HCT116 (cell line): Measurements from ENCODE around the gene NOL4L. TPM values are rescaled to one million over a fixed set of nuclear protein-coding genes. Genes with fewer than 3 reads are reported as not detected.
A peak's percentile ranks its signal among the peaks of the same experiment; 100 is the strongest.

Experiments
- ATAC-seq: fragments of 200-7000 bp; cut with Tn5 transposase; 2 replicates; pipeline ENCODE4 v1.9.1; 2020; ENCODE audit warnings: mild to moderate bottlenecking, moderate library complexity
- BruUV-seq: library from RNA; stranded (reverse); fragments of 400-500 nt; replicated peaks from 2 replicates; lab custom pipeline; 2021; lab: Mats Ljungman, UMichigan
- CTCF ChIA-PET: fragments of 300-600 bp; sonication (Branson Sonifier 250); formaldehyde crosslinking; loops from one replicate; lab custom pipeline; 2021; ENCODE audit warnings: antibody characterized with exemption; lab: Charles Lee
- POLR2A ChIA-PET: fragments of 300-600, 350-600 bp; sonication (Branson Sonifier 250); formaldehyde crosslinking; loops from one replicate; lab custom pipeline; 2021; ENCODE audit warnings: antibody characterized with exemption; lab: Charles Lee
- RAD21 ChIA-PET, 2 experiments: fragments of 300-600 bp; sonication (Branson Sonifier 250); formaldehyde crosslinking; loops; one replicate each; lab custom pipeline; 2023; ENCODE audit warnings: low total read pairs in 2 of 2; ENCODE audit not compliant: uncharacterized antibody in 2 of 2, unreplicated experiment in 2 of 2, low non-redundant PET in 1 of 2; lab: Charles Lee
- DNase-seq: peaks from one replicate; pipeline ENCODE4 v3.0.0-alpha.2; 2010; ENCODE audit warnings: low read depth, low spot score
- H2AFZ ChIP-seq: fragments of 200-600 bp; shearing (Covaris generic), sonication (generic); 2 replicates; pipeline ENCODE4 v1.6.1; 2017; ENCODE audit warnings: low read depth, mixed run types, mixed read lengths, antibody characterized with exemption, low read length; ENCODE audit not compliant: poor library complexity, severe bottlenecking
- H3K27ac ChIP-seq: 2 replicates; pipeline ENCODE4 v1.5.1; 2012; ENCODE audit warnings: low read depth, low read length
- H3K27me3 ChIP-seq: fragments of 200-600 bp; sonication (generic); 2 replicates; pipeline ENCODE4 v1.6.1; 2016; ENCODE audit warnings: mixed run types, low read length, mixed read lengths; ENCODE audit not compliant: insufficient read depth
- H3K36me3 ChIP-seq, 2 experiments: fragments of 200-500 bp in 1 of 2; fragments of 200-600 bp in 1 of 2; sonication (Bioruptor generic) in 1 of 2; sonication (generic) in 1 of 2; 2 replicates each; pipeline versions ENCODE4 v1.5.1 to v1.6.1; 2014 to 2016; ENCODE audit warnings: low read length in 2 of 2, inconsistent platforms in 1 of 2, mixed read lengths in 1 of 2, mixed run types in 1 of 2; ENCODE audit not compliant: insufficient read depth in 2 of 2, control insufficient read depth in 1 of 2
- H3K4me1 ChIP-seq, 2 experiments: fragments of 200-600 bp in 1 of 2; sonication (generic) in 1 of 2; 2 replicates each; pipeline versions ENCODE4 v1.5.1 to v1.6.1; 2012 to 2017; ENCODE audit warnings: low read length in 2 of 2, inconsistent platforms in 1 of 2, mild to moderate bottlenecking in 1 of 2, mixed read lengths in 1 of 2, mixed run types in 1 of 2, moderate library complexity in 1 of 2; ENCODE audit not compliant: insufficient read depth in 2 of 2, control insufficient read depth in 1 of 2
- H3K4me2 ChIP-seq: fragments of 200-600 bp; sonication (generic); 2 replicates; pipeline ENCODE4 v1.6.1; 2017; ENCODE audit warnings: mixed run types, low read length, mixed read lengths
- H3K4me3 ChIP-seq, 2 experiments: fragments of 200-600 bp in 1 of 2; sonication (generic) in 1 of 2; replicated peaks in 1 of 2; 2 replicates each; pipeline ENCODE4 v1.5.1; 2011 to 2016; ENCODE audit warnings: low read length in 2 of 2, control low read depth in 1 of 2, low read depth in 1 of 2, mild to moderate bottlenecking in 1 of 2, mixed read lengths in 1 of 2, mixed run types in 1 of 2
- H3K79me2 ChIP-seq: fragments of 200-600 bp; sonication (generic); 2 replicates; pipeline ENCODE4 v1.6.1; 2017; ENCODE audit warnings: mild to moderate bottlenecking, mixed run types, low read length, moderate library complexity, mixed read lengths; ENCODE audit not compliant: insufficient read depth
- H3K9ac ChIP-seq: fragments of 200-600 bp; sonication (generic); 2 replicates; pipeline ENCODE4 v1.6.1; 2016; ENCODE audit warnings: low read length, mixed read lengths
- H3K9me2 ChIP-seq: fragments of 200-600 bp; sonication (generic), shearing (Covaris generic); 2 replicates; pipeline ENCODE4 v1.6.1; 2017; ENCODE audit warnings: mixed run types, mild to moderate bottlenecking, moderate library complexity; ENCODE audit not compliant: insufficient read depth
- H3K9me3 ChIP-seq, 2 experiments: fragments of 200-500 bp in 1 of 2; fragments of 200-600 bp in 1 of 2; sonication (Bioruptor generic) in 1 of 2; sonication (generic) in 1 of 2; 2 replicates each; pipeline ENCODE4 v1.6.1; 2014 to 2017; ENCODE audit warnings: low read length in 2 of 2, mixed read lengths in 2 of 2, inconsistent platforms in 1 of 2, low read depth in 1 of 2, mild to moderate bottlenecking in 1 of 2, mixed run types in 1 of 2, moderate library complexity in 1 of 2; ENCODE audit not compliant: control insufficient read depth in 1 of 2, insufficient read depth in 1 of 2
- H4K20me1 ChIP-seq: fragments of 200-600 bp; sonication (generic), shearing (Covaris generic); 2 replicates; pipeline ENCODE4 v1.6.1; 2017; ENCODE audit warnings: mixed run types, mild to moderate bottlenecking, moderate library complexity; ENCODE audit not compliant: insufficient read depth
- ELF1 ChIP-seq: IDR thresholded peaks from 2 replicates; pipeline ENCODE4 v1.6.1; 2012; ENCODE audit warnings: low read depth, borderline replicate concordance
- EZH2 ChIP-seq: fragments of 200-600 bp; sonication (generic); IDR thresholded peaks from 2 replicates; pipeline ENCODE4 v1.6.1; 2017; ENCODE audit warnings: antibody characterized with exemption, mixed run types
- FOSL1 ChIP-seq: IDR thresholded peaks from 2 replicates; pipeline ENCODE4 v1.6.1; 2012; ENCODE audit warnings: low read depth
- POLR2AphosphoS5 ChIP-seq: IDR thresholded peaks from 2 replicates; pipeline ENCODE4 v1.6.1; 2011; ENCODE audit warnings: mild to moderate bottlenecking, low read depth, low read length, moderate library complexity
- RAD21 ChIP-seq: IDR thresholded peaks from 2 replicates; pipeline ENCODE4 v1.6.1; 2012; ENCODE audit warnings: low read depth, mild to moderate bottlenecking
- SP1 ChIP-seq: IDR thresholded peaks from 2 replicates; pipeline ENCODE4 v1.6.1; 2012; ENCODE audit warnings: low read depth
- TCF7L2 ChIP-seq: IDR thresholded peaks from 2 replicates; pipeline ENCODE4 v1.7.0; 2011; ENCODE audit warnings: borderline replicate concordance, inconsistent platforms; ENCODE audit not compliant: insufficient read depth, insufficient read length; ENCODE audit errors: extremely low read depth
- ZFX ChIP-seq: fragments of 450-650 bp; IDR thresholded peaks from 2 replicates; pipeline ENCODE4 v1.6.1; 2017
- intact Hi-C: fragments of 100-400 bp; cut with micrococcal nuclease; formaldehyde crosslinking; loops from 2 replicates; pipeline ENCODE4 v1.10.0; 2022
- total RNA-seq: library from RNA; stranded (reverse); gene quantifications from one replicate; pipeline ENCODE4 v1.2.1, GENCODE V29; 2021; ENCODE audit not compliant: unreplicated experiment
- TF ChIP-seq, protein P1 (sequence below), 3 experiments: fragments of 200-600 bp in 1 of 3; sonication (generic) in 1 of 3; IDR thresholded peaks in 2 of 3; conservative IDR thresholded peaks in 1 of 3; 2 replicates each; pipeline ENCODE4 v1.5.1; 2012 to 2017; ENCODE audit warnings: low read depth in 2 of 3, low read length in 2 of 3, antibody characterized with exemption in 1 of 3, borderline replicate concordance in 1 of 3, control low read depth in 1 of 3, mild to moderate bottlenecking in 1 of 3, mixed read lengths in 1 of 3, mixed run types in 1 of 3, moderate library complexity in 1 of 3; ENCODE audit not compliant: insufficient read depth in 1 of 3
- TF ChIP-seq, protein P2 (sequence below): IDR thresholded peaks from 2 replicates; pipeline ENCODE4 v1.6.1; 2012; ENCODE audit warnings: low read depth

NOL4L gene
- total RNA-seq, 1 experiment from 2014 or later = 5.9 TPM

DNA sequence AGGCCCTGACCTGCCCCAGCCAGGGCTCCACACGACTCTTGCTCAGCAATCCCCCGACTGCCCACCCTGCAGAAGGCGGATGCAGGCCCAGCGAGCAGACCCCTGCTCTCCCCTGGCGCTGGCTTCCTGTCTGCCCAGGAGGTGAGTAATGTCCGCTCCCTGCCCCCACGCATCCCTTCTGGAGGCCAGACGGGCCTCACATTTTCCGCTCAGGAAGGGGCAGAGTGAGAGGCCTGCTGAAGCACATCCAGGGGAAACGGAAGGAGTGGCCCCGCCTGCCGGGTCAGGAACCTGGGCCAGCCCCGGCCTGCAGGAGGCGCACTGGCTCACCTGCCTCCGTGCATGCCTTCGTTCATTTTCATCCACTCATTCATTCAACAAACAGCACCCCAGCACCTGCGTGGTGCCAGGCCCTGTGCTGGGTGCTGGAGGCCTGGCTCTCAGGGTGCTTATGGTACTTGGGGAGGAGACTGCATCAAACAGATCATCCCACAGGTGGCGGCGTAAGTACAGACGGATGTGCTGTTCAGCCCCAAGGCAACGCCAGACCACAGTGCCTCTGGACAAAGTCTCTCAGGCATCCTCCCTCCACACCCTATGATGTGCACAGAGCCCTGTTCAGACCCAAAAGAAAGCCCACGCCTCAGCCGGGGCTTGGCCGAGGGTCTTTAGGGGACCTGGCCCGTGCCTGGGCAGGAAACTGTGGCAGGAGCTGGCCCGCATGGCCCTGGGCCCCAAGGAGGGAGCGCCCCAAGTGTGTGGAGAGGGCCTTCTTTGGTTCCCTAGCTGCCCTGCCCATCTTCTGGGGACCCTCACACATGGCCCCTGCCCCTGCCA is 114.9 kb downstream of the NOL4L start:
- Histone ChIP-seq H3K27ac (no peak overlapping the region), H2AFZ (no peak overlapping the region), H3K4me3 (no peak overlapping the region), H3K27me3 (no peaks in the 10 kb centered on the region), H4K20me1 (no peaks in the 10 kb centered on the region), H3K4me2 (no peak overlapping the region), H3K4me1 (peaks cover 0 to under 1% of the 10 kb centered on the region in 2 experiments; a peak in 1 of 4 replicates), H3K9me3 (no peaks in the 10 kb centered on the region), H3K9ac (no peak overlapping the region), H3K9me2 (no peaks in the 10 kb centered on the region), H3K79me2 (no peaks in the 10 kb centered on the region)
- intact Hi-C loops = no loop called here
- ChIA-PET RAD21 (no interaction called here), POLR2A (no interaction called here), CTCF (no interaction called here)
- no TSS peak for BruUV-seq
- peak; percentile 91 for ATAC-seq
- TF ChIP-seq TCF7L2 = no peak
- TF ChIP-seq RAD21 = peak; percentile 46
- TF ChIP-seq, protein P1, sequence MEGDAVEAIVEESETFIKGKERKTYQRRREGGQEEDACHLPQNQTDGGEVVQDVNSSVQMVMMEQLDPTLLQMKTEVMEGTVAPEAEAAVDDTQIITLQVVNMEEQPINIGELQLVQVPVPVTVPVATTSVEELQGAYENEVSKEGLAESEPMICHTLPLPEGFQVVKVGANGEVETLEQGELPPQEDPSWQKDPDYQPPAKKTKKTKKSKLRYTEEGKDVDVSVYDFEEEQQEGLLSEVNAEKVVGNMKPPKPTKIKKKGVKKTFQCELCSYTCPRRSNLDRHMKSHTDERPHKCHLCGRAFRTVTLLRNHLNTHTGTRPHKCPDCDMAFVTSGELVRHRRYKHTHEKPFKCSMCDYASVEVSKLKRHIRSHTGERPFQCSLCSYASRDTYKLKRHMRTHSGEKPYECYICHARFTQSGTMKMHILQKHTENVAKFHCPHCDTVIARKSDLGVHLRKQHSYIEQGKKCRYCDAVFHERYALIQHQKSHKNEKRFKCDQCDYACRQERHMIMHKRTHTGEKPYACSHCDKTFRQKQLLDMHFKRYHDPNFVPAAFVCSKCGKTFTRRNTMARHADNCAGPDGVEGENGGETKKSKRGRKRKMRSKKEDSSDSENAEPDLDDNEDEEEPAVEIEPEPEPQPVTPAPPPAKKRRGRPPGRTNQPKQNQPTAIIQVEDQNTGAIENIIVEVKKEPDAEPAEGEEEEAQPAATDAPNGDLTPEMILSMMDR (IDR thresholded peaks at IDR 0.05 in 2 of 3, conservative IDR thresholded peaks at IDR 0.05 in 1 of 3; ENCODE audit: borderline replicate concordance in 1 of 3, insufficient read depth in 1 of 3, low read depth in 2 of 3, low read length in 2 of 3) = peak; percentile 19 to 50 (median 43); a peak in 4 of 6 replicates
- TF ChIP-seq, all 23 proteins: peak for 2
- DNase-seq = peak; percentile 16
- H3K36me3 ChIP-seq = no peaks in the 10 kb centered on the region

DNA sequence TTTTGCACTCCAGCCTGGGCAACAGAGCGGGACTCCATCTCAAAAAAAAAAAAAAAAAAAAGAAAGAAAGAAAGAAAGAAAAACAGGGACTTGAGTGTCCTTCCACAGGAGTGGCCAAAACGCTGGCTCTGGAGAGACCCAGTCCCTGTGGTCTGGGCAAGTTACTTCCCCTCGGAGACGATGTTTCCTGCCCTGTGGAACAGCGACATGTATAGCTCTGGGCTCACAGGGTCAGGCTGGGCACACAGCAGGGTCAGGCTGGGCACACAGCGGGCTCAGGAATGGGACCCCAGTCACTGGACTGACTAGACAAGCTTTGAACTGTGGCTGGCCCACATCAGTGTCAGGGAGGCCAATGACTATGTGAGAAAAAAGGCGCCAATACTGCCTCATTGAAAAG is 116.3 kb downstream of the NOL4L start:
- H3K4me2 ChIP-seq = no peak overlapping the region
- H3K9me3 ChIP-seq = no peaks in the 10 kb centered on the region
- H2AFZ ChIP-seq = no peak overlapping the region
- H3K27me3 ChIP-seq = no peaks in the 10 kb centered on the region
- H3K4me3 ChIP-seq = no peak overlapping the region
- ATAC-seq = no peak
- no peaks in the 10 kb centered on the region for H4K20me1 ChIP-seq
- no peaks in the 10 kb centered on the region for H3K79me2 ChIP-seq
- BruUV-seq = no TSS peak
- intact Hi-C loops = no loop called here
- no peak overlapping the region for H3K9ac ChIP-seq
- H3K36me3 ChIP-seq = no peaks in the 10 kb centered on the region
- POLR2A ChIA-PET = no interaction called here
- RAD21 ChIA-PET = no interaction called here
- DNase-seq = no peak
- CTCF ChIA-PET = no interaction called here
- no peak overlapping the region for H3K27ac ChIP-seq
- no peaks in the 10 kb centered on the region for H3K9me2 ChIP-seq
- H3K4me1 ChIP-seq = no peaks in the 10 kb centered on the region
- TF ChIP-seq POLR2AphosphoS5 (no peak), EZH2 (no peak), SP1 (no peak), FOSL1 (no peak), ZFX (no peak), ELF1 (no peak)
- TF ChIP-seq, protein P2, sequence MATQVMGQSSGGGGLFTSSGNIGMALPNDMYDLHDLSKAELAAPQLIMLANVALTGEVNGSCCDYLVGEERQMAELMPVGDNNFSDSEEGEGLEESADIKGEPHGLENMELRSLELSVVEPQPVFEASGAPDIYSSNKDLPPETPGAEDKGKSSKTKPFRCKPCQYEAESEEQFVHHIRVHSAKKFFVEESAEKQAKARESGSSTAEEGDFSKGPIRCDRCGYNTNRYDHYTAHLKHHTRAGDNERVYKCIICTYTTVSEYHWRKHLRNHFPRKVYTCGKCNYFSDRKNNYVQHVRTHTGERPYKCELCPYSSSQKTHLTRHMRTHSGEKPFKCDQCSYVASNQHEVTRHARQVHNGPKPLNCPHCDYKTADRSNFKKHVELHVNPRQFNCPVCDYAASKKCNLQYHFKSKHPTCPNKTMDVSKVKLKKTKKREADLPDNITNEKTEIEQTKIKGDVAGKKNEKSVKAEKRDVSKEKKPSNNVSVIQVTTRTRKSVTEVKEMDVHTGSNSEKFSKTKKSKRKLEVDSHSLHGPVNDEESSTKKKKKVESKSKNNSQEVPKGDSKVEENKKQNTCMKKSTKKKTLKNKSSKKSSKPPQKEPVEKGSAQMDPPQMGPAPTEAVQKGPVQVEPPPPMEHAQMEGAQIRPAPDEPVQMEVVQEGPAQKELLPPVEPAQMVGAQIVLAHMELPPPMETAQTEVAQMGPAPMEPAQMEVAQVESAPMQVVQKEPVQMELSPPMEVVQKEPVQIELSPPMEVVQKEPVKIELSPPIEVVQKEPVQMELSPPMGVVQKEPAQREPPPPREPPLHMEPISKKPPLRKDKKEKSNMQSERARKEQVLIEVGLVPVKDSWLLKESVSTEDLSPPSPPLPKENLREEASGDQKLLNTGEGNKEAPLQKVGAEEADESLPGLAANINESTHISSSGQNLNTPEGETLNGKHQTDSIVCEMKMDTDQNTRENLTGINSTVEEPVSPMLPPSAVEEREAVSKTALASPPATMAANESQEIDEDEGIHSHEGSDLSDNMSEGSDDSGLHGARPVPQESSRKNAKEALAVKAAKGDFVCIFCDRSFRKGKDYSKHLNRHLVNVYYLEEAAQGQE = no peak
- TF ChIP-seq, protein P1 (IDR thresholded peaks at IDR 0.05 in 2 of 3, conservative IDR thresholded peaks at IDR 0.05 in 1 of 3; ENCODE audit: borderline replicate concordance in 1 of 3, insufficient read depth in 1 of 3, low read depth in 2 of 3, low read length in 2 of 3) = no peak
